ENCODE measurements around the gene SKAP1.

DNA sequence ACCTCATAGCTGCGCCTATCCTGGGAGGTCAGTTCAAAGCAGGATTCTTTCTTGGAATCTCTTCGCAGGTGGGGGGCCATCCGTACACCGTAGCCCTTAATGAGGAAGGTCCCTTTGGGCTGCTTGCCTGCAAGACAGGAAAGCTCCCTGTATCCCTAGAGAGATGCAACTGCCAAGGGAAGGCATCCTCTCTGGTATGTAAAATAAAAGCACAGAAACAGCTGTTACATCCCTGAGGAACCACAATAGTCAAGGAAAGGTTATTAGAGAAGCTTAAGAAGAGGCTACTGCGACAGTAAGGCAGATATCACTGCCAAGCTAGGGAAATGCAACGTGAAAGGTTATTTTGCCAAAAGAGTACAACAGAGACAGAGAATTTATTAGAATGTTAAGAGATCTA lies 245.3 kb downstream of the SKAP1 start:
- TF ChIP-seq POLR2AphosphoS5 (IDR thresholded peaks at IDR 0.05; ENCODE audit: low read depth, low read length), result no peak
- no peak for TF ChIP-seq RAD21 (IDR thresholded peaks at IDR 0.05; ENCODE audit: low read length)
- no peak for TF ChIP-seq GABPA (IDR thresholded peaks at IDR 0.05; ENCODE audit: low read depth)
- no peak for TF ChIP-seq CTCF (IDR thresholded peaks at IDR 0.05)

Data from SK-N-SH (cell line).